PC-3 (cell line): ENCODE data around the gene PRPF19. TPM values are rescaled to one million over a fixed set of nuclear protein-coding genes. Genes with fewer than 3 reads are reported as not detected.

Source experiments
- ATAC-seq: fragments of 200-7000 bp; cut with Tn5 transposase; 2 replicates; pipeline ENCODE4 v1.9.1; 2020; ENCODE audit warnings: mild to moderate bottlenecking, moderate library complexity
- BruUV-seq: library from RNA; stranded (reverse); fragments of 400-500 nt; replicated peaks from 2 replicates; lab custom pipeline; 2021; lab: Mats Ljungman, UMichigan
- CTCF ChIA-PET: fragments of 300-600 bp; sonication (Branson Sonifier 250); formaldehyde crosslinking; loops from one replicate; lab custom pipeline; 2022; ENCODE audit warnings: antibody characterized with exemption; lab: Charles Lee
- POLR2A ChIA-PET: fragments of 300-600 bp; sonication (Branson Sonifier 250); formaldehyde crosslinking; loops from one replicate; lab custom pipeline; 2022; ENCODE audit warnings: antibody characterized with exemption; ENCODE audit not compliant: unreplicated experiment; lab: Charles Lee
- DNase-seq: peaks from one replicate; pipeline ENCODE4 v3.0.0-alpha.2; 2015
- H2AFZ ChIP-seq: fragments of 300-600 bp; sonication (generic); 2 replicates; pipeline ENCODE4 v1.6.0; 2016; ENCODE audit warnings: antibody characterized with exemption, low read length
- H3F3A ChIP-seq: fragments of 300-600 bp; sonication (generic); one replicate; pipeline ENCODE4 v1.6.0; 2017; ENCODE audit warnings: antibody characterized with exemption, low read length, control low read depth, mild to moderate bottlenecking; ENCODE audit not compliant: unreplicated experiment
- H3K27ac ChIP-seq: fragments of 300-600 bp; sonication (generic); 2 replicates; pipeline ENCODE4 v1.5.1; 2016; ENCODE audit warnings: mild to moderate bottlenecking, low read length
- H3K27me3 ChIP-seq: fragments of 300-600 bp; sonication (generic); 2 replicates; pipeline ENCODE4 v1.6.1; 2016; ENCODE audit warnings: low read length, mixed read lengths
- H3K36me3 ChIP-seq: fragments of 300-600 bp; sonication (generic); 2 replicates; pipeline ENCODE4 v1.6.1; 2016; ENCODE audit warnings: low read depth, mixed run types, low read length, mixed read lengths
- H3K4me1 ChIP-seq: fragments of 300-600 bp; sonication (generic); 2 replicates; pipeline ENCODE4 v1.5.1; 2016; ENCODE audit warnings: low read length; ENCODE audit not compliant: insufficient read depth
- H3K4me2 ChIP-seq: fragments of 300-600 bp; sonication (generic); 2 replicates; pipeline ENCODE4 v1.6.0; 2016; ENCODE audit warnings: low read length
- H3K4me3 ChIP-seq: fragments of 300-600 bp; sonication (generic); 2 replicates; pipeline ENCODE4 v1.5.1; 2016; ENCODE audit warnings: mild to moderate bottlenecking, low read length, mixed read lengths
- H3K79me2 ChIP-seq: fragments of 300-600 bp; sonication (generic); 2 replicates; pipeline ENCODE4 v1.6.1; 2017; ENCODE audit warnings: low read length, mixed read lengths
- H3K9ac ChIP-seq: fragments of 300-600 bp; sonication (generic); 2 replicates; pipeline ENCODE4 v1.6.0; 2016; ENCODE audit warnings: mild to moderate bottlenecking, low read length
- H3K9me2 ChIP-seq: fragments of 300-600 bp; sonication (generic); replicated peaks from 2 replicates; pipeline ENCODE4 v1.6.1; 2016; ENCODE audit warnings: mixed run types, low read length, mixed read lengths
- H3K9me3 ChIP-seq: fragments of 300-600 bp; sonication (generic); 2 replicates; pipeline ENCODE4 v1.6.1; 2016; ENCODE audit warnings: low read length, mixed read lengths
- H4K20me1 ChIP-seq: fragments of 300-600 bp; sonication (generic); 2 replicates; pipeline ENCODE4 v1.6.1; 2016; ENCODE audit warnings: low read length, mixed read lengths
- CTCF ChIP-seq: fragments of 300-600 bp; sonication (generic); conservative IDR thresholded peaks from 2 replicates; pipeline ENCODE4 v1.5.1; 2017; ENCODE audit warnings: antibody characterized with exemption, low read depth, mild to moderate bottlenecking, low read length
- EZH2 ChIP-seq: fragments of 300-600 bp; sonication (generic); IDR thresholded peaks from one replicate; pipeline ENCODE4 v1.6.1; 2017; ENCODE audit warnings: antibody characterized with exemption, mild to moderate bottlenecking, low read length; ENCODE audit not compliant: unreplicated experiment
- EZH2phosphoT487 ChIP-seq: fragments of 300-600 bp; sonication (generic); IDR thresholded peaks from 2 replicates; pipeline ENCODE4 v1.6.1; 2018; ENCODE audit warnings: mild to moderate bottlenecking, antibody characterized with exemption, low read length, borderline replicate concordance
- intact Hi-C: fragments of 100-400 bp; cut with micrococcal nuclease; formaldehyde crosslinking; loops from 2 replicates; pipeline ENCODE4 v1.9.0; 2023
- total RNA-seq: library from RNA; depleted of rRNA; stranded (reverse); fragments of >200 nt; gene quantifications from 2 replicates; pipeline ENCODE4 v1.2.3, GENCODE V29; 2014

The PRPF19 gene
- total RNA-seq, 1 experiment from 2014 or later: 165 TPM

GRCh38 chr11:60937811-60938210, 31.4 kb upstream of the PRPF19 start:
- Histone ChIP-seq H3K9me3 (no peaks in the 10 kb centered on the region), H3K4me3 (no peak overlapping the region), H3K4me1 (0 out of 2 replicates have a peak, but pooled peaks cover under 1% of the 10 kb centered on the region), H3F3A (no peaks in the 10 kb centered on the region), H3K9ac (no peak overlapping the region), H3K36me3 (0 out of 2 replicates have a peak, but pooled peaks cover 2% of the 10 kb centered on the region), H3K27me3 (no peaks in the 10 kb centered on the region), H4K20me1 (no peaks in the 10 kb centered on the region), H3K4me2 (no peak overlapping the region), H3K79me2 (no peaks in the 10 kb centered on the region), H2AFZ (no peak overlapping the region), H3K27ac (no peak overlapping the region), H3K9me2 (no peaks in the 10 kb centered on the region)
- intact Hi-C loops: no loop called here
- ChIA-PET POLR2A (no interaction called here), CTCF (no interaction called here)
- ATAC-seq: no peak; the same call in 1 of the 2 replicates
- TF ChIP-seq EZH2: no peak
- TF ChIP-seq EZH2phosphoT487: no peak
- TF ChIP-seq CTCF: no peak
- no TSS peak for BruUV-seq
- DNase-seq: no peak

GRCh38 chr11:60937144-60937527, 30.8 kb upstream of the PRPF19 start:
- Histone ChIP-seq H3K4me1 (no peaks in the 10 kb centered on the region), H3K9ac (no peak overlapping the region), H4K20me1 (no peaks in the 10 kb centered on the region), H3F3A (no peaks in the 10 kb centered on the region), H3K27me3 (no peaks in the 10 kb centered on the region), H3K4me3 (no peak overlapping the region), H3K9me3 (no peaks in the 10 kb centered on the region), H3K27ac (no peak overlapping the region), H2AFZ (no peak overlapping the region), H3K79me2 (no peaks in the 10 kb centered on the region), H3K4me2 (no peak overlapping the region), H3K36me3 (0 out of 2 replicates have a peak, but pooled peaks cover 2% of the 10 kb centered on the region), H3K9me2 (no peaks in the 10 kb centered on the region)
- BruUV-seq: no TSS peak
- ChIA-PET POLR2A (interaction anchor here (0.6 kb wide), 1 partner anchor 17 kb away, joined by 3 read pairs; no protein-coding TSS in a partner anchor), CTCF (no interaction called here)
- no peak for DNase-seq
- TF ChIP-seq EZH2: no peak
- no peak for TF ChIP-seq EZH2phosphoT487
- no peak for TF ChIP-seq CTCF
- intact Hi-C loops: no loop called here
- ATAC-seq: no peak

GRCh38 chr11:60936467-60937143, 30.2 kb upstream of the PRPF19 start:
- Histone ChIP-seq H3K9me2 (no peaks in the 10 kb centered on the region), H3K9ac (no peak overlapping the region), H3K27me3 (no peaks in the 10 kb centered on the region), H3K4me2 (no peak overlapping the region), H3K27ac (no peak overlapping the region), H3K4me1 (no peaks in the 10 kb centered on the region), H3F3A (no peaks in the 10 kb centered on the region), H3K79me2 (no peaks in the 10 kb centered on the region), H2AFZ (no peak overlapping the region), H4K20me1 (no peaks in the 10 kb centered on the region), H3K4me3 (no peak overlapping the region), H3K9me3 (no peaks in the 10 kb centered on the region), H3K36me3 (peaks cover 6% of the 10 kb centered on the region; the same call in 1 of the 2 replicates)
- POLR2A ChIA-PET: interaction anchor here (0.6 kb wide), 1 partner anchor 18 kb away, joined by 3 read pairs; no protein-coding TSS in a partner anchor
- intact Hi-C loops: no loop called here
- no peak for ATAC-seq
- no TSS peak for BruUV-seq
- DNase-seq: no peak
- CTCF ChIA-PET: no interaction called here
- no peak for TF ChIP-seq CTCF
- TF ChIP-seq EZH2phosphoT487: no peak
- TF ChIP-seq EZH2: no peak
